Vagina (tissue), 2 donors: ENCODE measurements around the gene QARS1. TPM values are rescaled to one million over a fixed set of nuclear protein-coding genes. Genes with fewer than 3 reads are reported as not detected.

ENCODE experiments used
- DNase-seq, 2 donors: peaks; one replicate each; pipeline ENCODE4 v3.0.0-alpha.2; 2017; ENCODE audit errors: extremely low spot score in 2 of 2
- H3K27ac ChIP-seq: fragments of 200-600 bp; sonication (generic); one replicate; pipeline ENCODE4 v1.5.1; 2019
- H3K27me3 ChIP-seq: fragments of 200-600 bp; sonication (generic); one replicate; pipeline ENCODE4 v1.5.1; 2019
- H3K36me3 ChIP-seq, 2 donors: fragments of 200-600 bp; sonication (generic); one replicate each; pipeline ENCODE4 v1.5.1; 2017 to 2019
- H3K4me1 ChIP-seq: fragments of 200-600 bp; sonication (generic); one replicate; pipeline ENCODE4 v1.5.1; 2019
- H3K4me3 ChIP-seq, 2 donors: fragments of 200-600 bp; sonication (generic); 1 replicate in 1 of 2; 2 replicates in 1 of 2; pipeline ENCODE4 v1.5.1; 2016 to 2019
- H3K9me3 ChIP-seq: fragments of 200-600 bp; sonication (generic); one replicate; pipeline ENCODE4 v1.5.1; 2019
- POLR2A ChIP-seq, 2 donors: fragments of 450-650 bp; IDR thresholded peaks; one replicate each; pipeline ENCODE4 v1.6.1; 2017; ENCODE audit warnings: antibody characterized with exemption in 2 of 2, mild to moderate bottlenecking in 2 of 2, moderate library complexity in 2 of 2
- POLR2AphosphoS5 ChIP-seq, 2 donors: sonication (generic); formaldehyde crosslinking; IDR thresholded peaks; one replicate each; pipeline ENCODE4 v1.9.0; 2017; ENCODE audit warnings: antibody characterized with exemption in 2 of 2, mild to moderate bottlenecking in 2 of 2, low read depth in 1 of 2; ENCODE audit not compliant: insufficient read depth in 1 of 2
- intact Hi-C: fragments of 100-400 bp; cut with DNase I; formaldehyde crosslinking; loops from one replicate; pipeline ENCODE4 v1.15.1; 2023
- microRNA-seq: library from miRNA; unstranded; fragments of <30 nt; microRNA quantifications from one replicate; pipeline ENCODE4, GENCODE V29; 2017; ENCODE audit warnings: borderline number of aligned reads, borderline replicate concordance
- small RNA-seq: library from RNA; depleted of rRNA; stranded (forward); fragments of <200 nt; gene quantifications from one replicate; pipeline ENCODE3, GENCODE V24; 2016
- total RNA-seq: library from RNA; depleted of rRNA; stranded (reverse); fragments of >200 nt; gene quantifications from one replicate; pipeline ENCODE4 v1.2.3, GENCODE V29; 2016
- TF ChIP-seq, protein P1 (sequence below), 3 experiments: fragments of 450-650 bp in 2 of 3; fragments of 200-600 bp in 1 of 3; sonication (generic) in 1 of 3; IDR thresholded peaks; one replicate each; pipeline ENCODE4 v1.5.1; 2017 to 2019; ENCODE audit warnings: antibody characterized with exemption in 3 of 3, mild to moderate bottlenecking in 2 of 3, moderate library complexity in 2 of 3

The QARS1 gene
- total RNA-seq, 1 donor from 2014 or later, result 223 TPM

DNA sequence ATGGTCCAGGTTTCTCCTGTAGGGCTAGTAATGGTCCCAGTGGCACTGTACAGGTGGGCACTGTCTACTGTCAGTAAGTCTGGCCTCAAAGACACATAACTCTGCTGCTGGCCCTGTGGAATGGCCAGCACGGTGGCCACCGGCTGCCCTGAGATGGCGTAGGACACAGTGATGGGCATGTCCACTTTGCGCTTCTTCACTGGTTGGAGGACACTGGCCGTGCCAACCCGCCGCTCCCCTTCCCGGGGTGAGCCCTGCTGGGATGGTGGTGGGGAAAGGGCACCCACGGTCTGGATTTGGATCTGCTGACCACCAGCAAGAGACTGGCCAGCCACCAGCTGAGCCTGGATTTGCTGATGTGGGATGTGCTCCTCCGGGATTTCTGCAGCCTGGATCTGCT lies 47.3 kb downstream of the QARS1 start:
- Histone ChIP-seq H3K36me3 (peaks cover 0 to 60% of the 10 kb centered on the region in 2 donors), H3K4me1 (no peaks in the 10 kb centered on the region), H3K4me3 (no peak overlapping the region), H3K9me3 (no peaks in the 10 kb centered on the region), H3K27ac (no peak overlapping the region), H3K27me3 (no peaks in the 10 kb centered on the region)
- intact Hi-C loops, result no loop called here
- no peak for TF ChIP-seq POLR2AphosphoS5 (IDR thresholded peaks at IDR 0.05; ENCODE audit: insufficient read depth in 1 of 2, low read depth in 1 of 2)
- TF ChIP-seq, protein P1, sequence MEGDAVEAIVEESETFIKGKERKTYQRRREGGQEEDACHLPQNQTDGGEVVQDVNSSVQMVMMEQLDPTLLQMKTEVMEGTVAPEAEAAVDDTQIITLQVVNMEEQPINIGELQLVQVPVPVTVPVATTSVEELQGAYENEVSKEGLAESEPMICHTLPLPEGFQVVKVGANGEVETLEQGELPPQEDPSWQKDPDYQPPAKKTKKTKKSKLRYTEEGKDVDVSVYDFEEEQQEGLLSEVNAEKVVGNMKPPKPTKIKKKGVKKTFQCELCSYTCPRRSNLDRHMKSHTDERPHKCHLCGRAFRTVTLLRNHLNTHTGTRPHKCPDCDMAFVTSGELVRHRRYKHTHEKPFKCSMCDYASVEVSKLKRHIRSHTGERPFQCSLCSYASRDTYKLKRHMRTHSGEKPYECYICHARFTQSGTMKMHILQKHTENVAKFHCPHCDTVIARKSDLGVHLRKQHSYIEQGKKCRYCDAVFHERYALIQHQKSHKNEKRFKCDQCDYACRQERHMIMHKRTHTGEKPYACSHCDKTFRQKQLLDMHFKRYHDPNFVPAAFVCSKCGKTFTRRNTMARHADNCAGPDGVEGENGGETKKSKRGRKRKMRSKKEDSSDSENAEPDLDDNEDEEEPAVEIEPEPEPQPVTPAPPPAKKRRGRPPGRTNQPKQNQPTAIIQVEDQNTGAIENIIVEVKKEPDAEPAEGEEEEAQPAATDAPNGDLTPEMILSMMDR (IDR thresholded peaks at IDR 0.05), result no peak
- TF ChIP-seq POLR2A (IDR thresholded peaks at IDR 0.05), result no peak
- DNase-seq, result no peak

DNA sequence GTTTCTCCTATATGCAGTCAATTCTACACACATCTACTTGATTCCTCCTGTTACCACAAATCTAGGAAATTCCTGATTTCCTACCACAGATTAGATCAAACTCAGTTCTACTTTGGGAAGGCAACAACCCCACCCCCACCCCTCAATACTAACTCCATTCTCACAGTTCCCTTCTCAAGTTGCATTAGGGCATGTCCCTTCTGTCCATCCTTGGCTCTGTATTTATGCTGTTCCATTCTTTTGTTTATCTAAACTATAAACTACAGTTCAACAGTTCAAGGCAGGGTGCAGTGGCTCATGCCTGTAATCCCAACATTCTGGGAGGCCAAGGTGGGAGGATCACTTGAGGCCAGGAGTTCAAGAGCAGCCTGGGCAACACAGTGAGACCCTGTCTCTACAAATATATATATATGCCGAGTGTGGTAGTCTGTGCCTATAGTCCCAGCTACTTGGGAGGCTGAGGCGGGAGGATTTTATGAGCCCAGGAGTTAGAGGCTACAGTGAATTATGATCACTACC lies 50.2 kb downstream of the QARS1 start:
- no peak for DNase-seq
- Histone ChIP-seq H3K27ac (no peak overlapping the region), H3K4me1 (no peaks in the 10 kb centered on the region), H3K27me3 (no peaks in the 10 kb centered on the region), H3K9me3 (no peaks in the 10 kb centered on the region), H3K4me3 (no peak overlapping the region), H3K36me3 (peaks cover 0 to 58% of the 10 kb centered on the region in 2 donors)
- TF ChIP-seq, protein P1 (IDR thresholded peaks at IDR 0.05), result no peak
- TF ChIP-seq POLR2AphosphoS5 (IDR thresholded peaks at IDR 0.05; ENCODE audit: insufficient read depth in 1 of 2, low read depth in 1 of 2) (no peak), POLR2A (IDR thresholded peaks at IDR 0.05) (no peak)
- intact Hi-C loops, result no loop called here

DNA sequence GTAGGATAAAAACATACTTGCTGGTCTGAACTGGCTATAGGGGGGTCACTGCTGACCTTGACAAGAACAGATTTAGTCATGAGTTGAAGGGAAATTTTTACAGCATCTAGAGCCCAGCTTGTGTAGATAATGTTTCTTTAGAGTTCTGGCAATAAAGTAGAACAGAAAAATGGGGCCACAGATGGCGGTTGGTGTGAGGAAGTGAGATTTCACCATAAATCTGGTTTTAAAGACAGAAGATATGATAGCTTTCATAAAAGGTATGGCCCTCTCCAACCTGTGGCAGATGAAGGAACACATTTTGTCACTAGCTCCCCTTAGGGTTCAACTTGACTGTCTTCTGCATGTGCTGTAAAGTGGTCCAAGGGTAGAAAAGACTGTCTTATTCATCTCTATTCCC lies 51.0 kb downstream of the QARS1 start:
- TF ChIP-seq POLR2A (IDR thresholded peaks at IDR 0.05), result no peak
- TF ChIP-seq POLR2AphosphoS5 (IDR thresholded peaks at IDR 0.05; ENCODE audit: insufficient read depth in 1 of 2, low read depth in 1 of 2), result no peak
- TF ChIP-seq, protein P1 (IDR thresholded peaks at IDR 0.05), result no peak
- peaks cover 0 to 58% of the 10 kb centered on the region in 2 donors for H3K36me3 ChIP-seq

More for the DNA sequence above, 51.0 kb downstream of the QARS1 start:
- no peak overlapping the region for H3K27ac ChIP-seq
- no peak overlapping the region for H3K4me3 ChIP-seq
- no peaks in the 10 kb centered on the region for H3K9me3 ChIP-seq
- DNase-seq, result no peak
- no peaks in the 10 kb centered on the region for H3K27me3 ChIP-seq
- intact Hi-C loops, result no loop called here
- H3K4me1 ChIP-seq, result no peaks in the 10 kb centered on the region

Small RNA genes within 50 kb of the gene (microRNA-seq; reads per million reads assigned to microRNA genes)
- not detected for gene MIR6890

Small RNA genes within 50 kb of the gene (small RNA-seq; reads per million reads assigned to genes)
- gene RN7SL182P, result not detected

Other genes with a start within 250 kb of the QARS1 start
- gene SLC25A20, start 205.9 kb downstream of the QARS1 start, total RNA-seq, result 24.1 TPM
- gene ARIH2, start 185.9 kb downstream of the QARS1 start, total RNA-seq, result 59.4 TPM
- 43.5 TPM for gene P4HTM, start 114.5 kb downstream of the QARS1 start, total RNA-seq
- 109 TPM for gene WDR6, start 97.4 kb downstream of the QARS1 start, total RNA-seq
- 35.4 TPM for gene DALRD3, start 86.2 kb downstream of the QARS1 start, total RNA-seq
- 91.3 TPM for gene NDUFAF3, start 82.6 kb downstream of the QARS1 start, total RNA-seq
- gene IMPDH2, start 75.4 kb downstream of the QARS1 start, total RNA-seq, result 185 TPM
- gene QRICH1, start 10.7 kb downstream of the QARS1 start, total RNA-seq, result 124 TPM
- 59.9 TPM for gene USP19, start 16.1 kb upstream of the QARS1 start, total RNA-seq
- 526 TPM for gene LAMB2, start 28.3 kb upstream of the QARS1 start, total RNA-seq
- gene CCDC71, start 61.6 kb upstream of the QARS1 start, total RNA-seq, result 30.4 TPM
- 43.7 TPM for gene KLHDC8B, start 66.8 kb upstream of the QARS1 start, total RNA-seq
- gene C3orf62, start 172.5 kb upstream of the QARS1 start, total RNA-seq, result 17.9 TPM
- 45.2 TPM for gene USP4, start 235.3 kb upstream of the QARS1 start, total RNA-seq